ENCODE measurements around the gene ANXA8. TPM values are rescaled to one million over a fixed set of nuclear protein-coding genes. Genes with fewer than 3 reads are reported as not detected.
A peak's percentile ranks its signal among the peaks of the same experiment; 100 is the strongest.

ANXA8 gene
- total RNA-seq, 4 donors from 2014 or later, result 98.0 to 254 (median 169) TPM

DNA sequence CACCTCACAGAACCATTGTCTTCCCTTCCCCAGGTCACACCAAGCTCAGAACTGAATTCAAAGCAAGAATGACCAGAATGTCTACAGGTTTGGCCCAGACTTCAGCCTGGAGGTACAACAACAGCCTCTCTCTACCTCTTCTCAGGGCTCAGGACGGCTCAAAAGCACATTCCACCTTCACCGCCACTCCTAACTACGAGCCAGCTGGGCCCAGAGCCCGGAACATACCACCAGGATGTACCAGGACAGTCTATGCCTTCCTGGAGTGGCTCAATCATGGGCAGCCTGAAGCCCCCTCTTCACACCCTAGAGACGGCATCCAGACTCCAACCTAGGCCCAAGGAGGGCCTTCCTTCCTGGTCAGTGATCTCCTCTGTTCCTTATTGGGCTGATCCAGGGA is 41.6 kb downstream of the ANXA8 start:
- no peaks in the 10 kb centered on the region for H3K9me3 ChIP-seq
- H3K4me1 ChIP-seq, result no peaks in the 10 kb centered on the region
- H3K36me3 ChIP-seq, result no peaks in the 10 kb centered on the region
- peak in 1 of 2 donors; percentile 26 for DNase-seq (ENCODE audit: low spot score in 2 of 2)
- TF ChIP-seq POLR2AphosphoS5 (IDR thresholded peaks at IDR 0.05) (no peak), EP300 (IDR thresholded peaks at IDR 0.05) (no peak), CTCF (IDR thresholded peaks at IDR 0.05) (no peak), POLR2A (IDR thresholded peaks at IDR 0.05) (no peak)
- 67% methylated on average over 3 of the region's 5 CpGs for WGBS
- H3K4me3 ChIP-seq, result no peak overlapping the region
- H3K27ac ChIP-seq, result no peak overlapping the region
- peaks cover 9% of the 10 kb centered on the region for H3K27me3 ChIP-seq

DNA sequence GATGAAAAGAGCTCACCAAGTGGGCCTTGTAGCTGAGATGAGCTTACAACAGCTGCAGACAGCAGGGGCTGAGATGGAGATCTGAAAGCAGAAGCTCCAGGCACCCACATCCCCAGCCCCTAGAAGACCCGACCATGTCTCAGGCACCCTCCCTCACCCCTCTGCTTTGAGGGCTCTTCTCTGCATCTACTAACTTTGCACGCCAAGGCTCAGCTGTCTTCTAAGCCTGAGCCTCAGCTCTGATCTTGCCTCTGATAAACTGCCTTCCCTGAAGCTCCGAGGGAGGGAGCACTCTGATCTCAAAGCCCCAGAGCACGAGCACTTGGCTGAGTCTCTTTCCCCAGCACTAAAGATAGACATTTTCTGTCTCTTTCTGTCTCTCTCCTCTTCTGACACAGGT is 42.0 kb downstream of the ANXA8 start:
- DNase-seq (ENCODE audit: low spot score in 2 of 2), result peak in 1 of 2 donors; percentile 27
- H3K4me1 ChIP-seq, result no peaks in the 10 kb centered on the region
- no peak for TF ChIP-seq POLR2AphosphoS5 (IDR thresholded peaks at IDR 0.05)
- no peak for TF ChIP-seq CTCF (IDR thresholded peaks at IDR 0.05)
- TF ChIP-seq EP300 (IDR thresholded peaks at IDR 0.05), result no peak
- TF ChIP-seq POLR2A (IDR thresholded peaks at IDR 0.05), result no peak
- no peak overlapping the region for H3K4me3 ChIP-seq
- peaks cover 9% of the 10 kb centered on the region for H3K27me3 ChIP-seq
- no peak overlapping the region for H3K27ac ChIP-seq
- 75% methylated on average over 4 of the region's 4 CpGs for WGBS
- H3K36me3 ChIP-seq, result no peaks in the 10 kb centered on the region
- no peaks in the 10 kb centered on the region for H3K9me3 ChIP-seq

DNA sequence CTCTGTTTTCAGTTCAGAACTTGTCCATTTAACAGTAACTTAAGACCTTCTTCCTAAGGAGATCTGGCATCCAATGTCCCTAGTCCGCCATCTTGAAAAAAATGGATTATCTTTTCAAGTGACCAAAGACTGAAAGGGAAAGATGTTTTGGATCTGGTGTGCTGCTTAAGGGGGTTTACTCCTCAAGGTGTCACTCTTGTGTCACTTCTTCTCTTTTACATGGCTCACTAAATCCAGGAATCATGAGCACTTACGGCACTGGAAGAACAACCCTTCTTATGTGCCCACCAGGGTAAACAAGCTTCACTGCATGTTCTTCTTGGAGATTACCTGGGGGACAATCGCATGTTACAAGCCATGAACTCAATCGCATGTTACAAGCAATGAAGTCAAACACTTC is 43.7 kb downstream of the ANXA8 start:
- no peak overlapping the region for H3K27ac ChIP-seq
- 94% methylated on average over 4 of the region's 4 CpGs for WGBS
- no peak overlapping the region for H3K4me3 ChIP-seq
- H3K36me3 ChIP-seq, result no peaks in the 10 kb centered on the region
- no peak for TF ChIP-seq POLR2A (IDR thresholded peaks at IDR 0.05)
- no peak for TF ChIP-seq CTCF (IDR thresholded peaks at IDR 0.05)
- no peak for TF ChIP-seq POLR2AphosphoS5 (IDR thresholded peaks at IDR 0.05)
- TF ChIP-seq EP300 (IDR thresholded peaks at IDR 0.05), result no peak
- H3K9me3 ChIP-seq, result no peaks in the 10 kb centered on the region
- no peaks in the 10 kb centered on the region for H3K4me1 ChIP-seq
- no peak for DNase-seq (ENCODE audit: low spot score in 2 of 2)
- H3K27me3 ChIP-seq, result peaks cover 9% of the 10 kb centered on the region

DNA sequence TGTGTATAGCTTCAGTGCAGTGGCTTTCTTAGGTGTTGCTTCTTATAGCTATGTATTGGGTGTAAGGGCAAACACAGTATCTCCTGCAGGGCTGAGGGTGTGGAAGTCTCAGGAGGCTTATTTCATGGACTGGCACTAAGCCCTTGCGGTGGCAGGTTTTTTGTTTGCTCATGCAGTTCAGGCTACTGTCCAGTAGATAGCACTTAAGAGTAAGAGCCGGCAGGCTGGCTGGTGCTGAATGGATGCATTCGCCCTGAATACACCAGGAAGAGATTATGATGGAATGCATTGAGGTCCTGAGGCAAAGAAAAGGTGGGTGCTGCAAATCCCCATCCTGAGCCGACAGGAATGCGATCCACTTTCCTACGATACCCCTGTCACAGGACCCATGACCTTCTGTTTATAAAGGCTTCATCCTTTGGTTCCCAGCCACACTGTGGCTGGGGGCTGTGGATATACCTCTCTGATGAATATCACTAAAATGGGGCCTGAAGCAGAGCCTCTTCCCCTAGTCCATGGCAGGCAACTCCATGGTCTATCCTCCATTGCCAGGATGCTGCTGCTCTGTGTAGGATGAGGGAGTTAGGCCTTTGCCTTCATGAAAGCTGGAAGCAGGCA is 44.9 kb downstream of the ANXA8 start:
- Histone ChIP-seq H3K36me3 (no peaks in the 10 kb centered on the region), H3K4me1 (no peaks in the 10 kb centered on the region), H3K9me3 (no peaks in the 10 kb centered on the region), H3K4me3 (no peak overlapping the region), H3K27ac (no peak overlapping the region), H3K27me3 (peaks cover 9% of the 10 kb centered on the region)
- 52% methylated on average over 5 of the region's 6 CpGs for WGBS
- DNase-seq (ENCODE audit: low spot score in 2 of 2), result peak; percentile 46 to 67
- no peak for TF ChIP-seq POLR2AphosphoS5 (IDR thresholded peaks at IDR 0.05)
- no peak for TF ChIP-seq EP300 (IDR thresholded peaks at IDR 0.05)
- no peak for TF ChIP-seq POLR2A (IDR thresholded peaks at IDR 0.05)
- TF ChIP-seq CTCF (IDR thresholded peaks at IDR 0.05), result peak in 1 of 2 donors; percentile 25

GRCh38 chr10:47435081-47435480 is 48.8 kb downstream of the ANXA8 start:
- Histone ChIP-seq H3K27me3 (peaks cover 9% of the 10 kb centered on the region), H3K9me3 (no peaks in the 10 kb centered on the region), H3K4me1 (no peaks in the 10 kb centered on the region), H3K36me3 (no peaks in the 10 kb centered on the region), H3K27ac (no peak overlapping the region), H3K4me3 (no peak overlapping the region)
- TF ChIP-seq POLR2A (IDR thresholded peaks at IDR 0.05) (no peak), CTCF (IDR thresholded peaks at IDR 0.05) (no peak), EP300 (IDR thresholded peaks at IDR 0.05) (no peak), POLR2AphosphoS5 (IDR thresholded peaks at IDR 0.05) (no peak)
- DNase-seq (ENCODE audit: low spot score in 2 of 2), result no peak

All from suprapubic skin (tissue), 4 donors.